ENCODE results near the gene TIPARP.
A peak's percentile ranks its signal among the peaks of the same experiment; 100 is the strongest.
"Not testable (repeated sequence)": the region's sequence is repeated elsewhere in the genome, so short reads cannot be mapped to it uniquely, and the experiment has no call there.

TIPARP gene

DNA sequence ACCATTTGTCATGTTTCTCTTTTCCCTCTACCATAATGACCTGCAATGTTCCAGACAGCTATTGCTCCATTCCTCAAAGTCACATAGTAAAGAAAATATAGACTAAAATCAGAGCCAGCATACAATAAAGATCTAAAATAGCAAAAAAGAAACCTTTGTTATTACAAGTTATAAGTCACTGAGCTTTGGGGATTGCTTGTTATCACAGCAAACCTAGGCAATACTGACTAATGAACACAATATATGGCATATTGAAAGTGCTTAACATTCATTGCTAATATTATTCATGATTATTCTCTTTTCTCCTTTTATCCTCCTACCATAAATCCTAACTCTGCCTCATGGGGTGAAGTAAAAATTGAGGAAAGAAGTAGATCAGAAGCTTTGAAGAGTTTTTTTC lies 27.4 kb upstream of the TIPARP start:
- DNase-seq (ENCODE audit: low read depth, low spot score): no peak

DNA sequence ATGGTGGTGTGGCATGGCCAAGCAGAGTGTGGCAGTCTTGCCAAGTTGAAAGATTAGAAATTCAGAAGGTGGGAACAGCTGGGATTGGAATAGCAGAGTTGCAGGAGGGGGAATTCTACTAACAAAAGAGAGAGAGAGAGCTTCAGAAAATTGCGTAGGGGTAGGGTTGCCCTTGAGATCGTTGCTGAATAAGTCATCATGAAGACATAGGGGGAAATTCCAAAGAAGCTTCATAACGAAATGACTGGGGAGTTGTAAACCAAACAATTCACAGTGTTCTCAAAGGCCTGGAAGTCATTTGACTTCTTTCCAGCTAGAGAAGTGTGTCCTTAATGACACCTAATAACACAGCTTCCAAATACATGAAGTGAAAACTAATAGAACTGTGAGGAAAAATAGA lies 26.3 kb upstream of the TIPARP start:
- no peak for DNase-seq (ENCODE audit: low read depth, low spot score)

DNA sequence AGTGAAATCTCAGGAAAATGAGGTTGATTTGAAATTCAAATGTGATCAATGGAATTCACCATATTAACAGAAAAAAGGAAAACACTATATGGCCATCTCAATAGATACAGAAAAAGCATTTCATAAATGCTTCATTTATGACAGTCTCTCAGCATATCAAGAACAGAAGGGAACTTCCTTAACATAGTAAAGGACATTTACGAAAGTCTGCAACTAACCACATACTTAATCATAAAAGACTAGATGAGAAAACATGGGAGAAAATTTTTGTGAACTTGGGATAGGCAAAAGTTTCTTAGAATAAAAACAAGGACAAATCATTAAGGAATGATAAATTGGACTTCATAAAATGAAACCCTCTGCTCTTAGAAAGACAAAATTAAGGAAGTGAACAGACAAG lies 24.7 kb upstream of the TIPARP start:
- DNase-seq (ENCODE audit: low read depth, low spot score): no peak

DNA sequence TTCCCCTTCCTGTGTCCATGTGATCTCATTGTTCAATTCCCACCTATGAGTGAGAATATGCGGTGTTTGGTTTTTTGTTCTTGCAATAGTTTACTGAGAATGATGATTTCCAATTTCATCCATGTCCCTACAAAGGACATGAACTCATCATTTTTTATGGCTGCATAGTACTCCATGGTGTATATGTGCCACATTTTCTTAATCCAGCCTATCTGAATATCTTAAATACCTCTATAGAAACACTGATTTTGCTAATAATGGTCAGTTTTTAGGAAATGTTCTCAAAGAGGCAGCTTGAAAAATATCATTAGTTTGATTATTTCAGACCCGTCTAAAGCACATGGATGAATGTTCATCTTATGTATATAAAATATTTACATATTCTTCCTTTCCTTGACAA lies 21.7 kb upstream of the TIPARP start:
- DNase-seq (ENCODE audit: low read depth, low spot score): not testable (repeated sequence)

DNA sequence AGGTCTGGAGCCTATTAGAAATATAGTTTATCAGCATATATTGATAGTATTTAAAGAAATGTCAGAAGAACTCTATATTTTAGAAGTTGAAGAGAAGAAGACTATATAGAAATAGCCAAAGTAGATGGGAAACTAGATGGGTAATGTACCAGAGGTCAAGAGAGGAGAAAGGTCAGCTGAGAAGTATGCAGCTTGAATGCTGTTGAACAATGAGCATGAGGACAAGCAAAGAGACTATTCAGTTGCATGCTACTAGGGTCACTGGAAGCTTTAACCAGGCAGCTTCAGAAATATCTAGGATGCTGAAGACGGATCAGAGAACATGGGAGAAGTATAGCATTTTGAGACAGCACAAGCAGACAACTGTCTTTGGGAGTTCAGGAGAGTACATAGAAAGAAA lies 19.6 kb upstream of the TIPARP start:
- DNase-seq (ENCODE audit: low read depth, low spot score): no peak

DNA sequence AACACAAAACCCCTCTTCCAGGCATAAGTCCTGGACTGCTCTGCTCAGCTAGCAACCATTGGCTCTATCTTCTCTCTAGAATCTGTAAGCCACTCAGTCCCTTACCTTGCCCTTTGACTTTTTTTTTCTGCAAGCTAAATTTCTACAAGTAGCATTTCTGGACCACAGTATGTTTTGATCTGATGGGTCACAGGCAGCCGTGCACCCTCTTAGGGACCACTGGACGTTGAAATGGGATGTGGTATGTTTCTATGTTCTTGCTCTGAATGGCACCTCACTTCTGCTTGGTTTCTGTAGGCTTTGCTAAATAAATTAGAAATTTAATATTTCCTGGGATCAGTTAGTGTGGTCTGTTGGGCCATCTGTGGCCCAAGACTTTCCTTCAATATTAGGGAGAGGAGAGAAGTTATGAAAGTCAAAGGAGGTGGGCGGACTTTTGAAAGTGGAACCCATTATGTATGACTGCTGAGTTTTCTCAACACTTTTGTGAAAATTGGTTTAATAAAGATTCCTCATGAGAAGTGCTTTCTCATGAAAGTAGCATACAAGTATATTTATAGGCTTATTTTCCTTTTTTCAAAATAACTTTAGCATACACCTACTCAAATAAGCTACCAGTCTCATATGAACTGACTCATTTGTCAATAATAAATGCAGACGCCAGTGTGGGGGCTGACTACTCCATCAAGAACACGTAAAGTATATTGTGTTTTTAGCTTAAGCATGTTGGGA lies 18.4 kb upstream of the TIPARP start:
- no peak for DNase-seq (ENCODE audit: low read depth, low spot score)

DNA sequence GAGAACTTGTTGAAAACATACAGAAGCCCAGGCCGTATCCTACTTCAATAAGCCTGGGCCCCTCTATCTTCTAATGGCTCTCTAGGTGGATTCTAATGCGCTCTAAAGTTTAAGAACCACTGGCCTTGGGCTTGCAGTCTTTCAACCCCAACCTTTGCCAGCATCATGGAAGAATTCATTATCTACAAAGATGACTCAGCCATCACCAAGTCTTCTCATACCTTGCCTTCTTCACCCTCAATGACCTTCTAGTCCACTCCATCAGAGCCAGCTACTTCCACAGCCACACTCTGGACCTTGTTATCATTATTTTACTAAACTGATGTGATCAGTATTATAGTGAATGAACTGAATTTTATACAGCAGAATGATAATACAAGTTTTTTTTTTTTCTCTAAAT lies 16.9 kb upstream of the TIPARP start:
- DNase-seq (ENCODE audit: low read depth, low spot score): no peak

DNA sequence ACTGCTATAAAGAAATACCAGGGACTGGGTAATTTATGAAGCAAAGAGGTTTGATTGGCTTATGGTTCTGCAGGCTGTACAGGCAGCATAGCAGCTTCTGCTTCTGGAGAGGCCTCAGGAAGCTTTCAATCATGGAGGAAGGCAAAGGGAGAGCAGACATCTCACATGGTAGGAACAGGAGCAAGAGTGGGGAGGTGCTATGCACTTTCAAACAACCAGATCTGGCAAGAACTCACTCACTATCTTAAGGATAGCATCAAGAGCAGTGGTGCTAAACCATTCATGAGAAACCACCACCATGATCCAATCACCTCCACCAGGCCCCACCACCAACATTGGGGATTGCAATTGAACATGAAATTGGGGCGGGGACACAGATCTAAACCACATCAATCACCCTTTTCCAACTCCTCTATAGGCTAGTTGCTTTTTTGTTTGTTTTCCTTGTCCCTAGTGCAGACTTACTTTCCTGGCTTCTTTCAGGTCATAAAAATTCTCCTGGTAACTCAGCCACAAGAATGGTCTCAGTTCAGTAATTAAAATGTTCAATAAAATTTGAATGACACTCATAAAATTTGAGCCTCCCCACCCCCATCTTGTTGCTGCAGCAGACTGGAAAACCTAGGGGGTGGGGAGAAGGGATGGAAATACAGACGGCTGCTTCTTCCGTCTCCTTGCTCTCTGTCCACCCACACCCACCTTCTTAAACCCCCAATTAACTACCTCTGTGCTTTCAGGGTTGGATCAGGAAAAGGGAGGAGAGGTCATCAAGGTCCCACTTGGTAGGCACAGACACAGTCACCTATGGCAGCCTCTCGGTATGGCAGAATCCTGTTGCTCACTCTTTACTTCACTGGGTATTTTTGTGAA lies 16.3 kb upstream of the TIPARP start:
- no peak for DNase-seq (ENCODE audit: low read depth, low spot score)

DNA sequence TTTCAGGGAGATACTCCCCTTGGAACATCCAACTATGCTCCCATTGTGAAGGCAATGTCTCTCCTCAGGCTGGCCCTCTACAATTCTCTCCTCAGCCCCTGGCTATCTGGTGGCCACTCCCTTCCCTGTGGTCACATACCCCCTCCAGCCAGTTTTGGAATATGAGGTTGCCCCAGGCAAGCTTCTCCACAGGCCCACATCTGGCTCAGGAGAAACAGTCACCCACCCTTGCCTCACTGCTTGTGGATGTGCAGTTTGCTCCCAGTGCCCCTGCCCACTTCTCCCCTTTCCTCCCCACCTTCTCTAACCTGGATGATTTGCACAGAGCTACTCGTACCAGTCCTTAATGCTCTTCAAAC lies 15.7 kb upstream of the TIPARP start:
- no peak for DNase-seq (ENCODE audit: low read depth, low spot score)

DNA sequence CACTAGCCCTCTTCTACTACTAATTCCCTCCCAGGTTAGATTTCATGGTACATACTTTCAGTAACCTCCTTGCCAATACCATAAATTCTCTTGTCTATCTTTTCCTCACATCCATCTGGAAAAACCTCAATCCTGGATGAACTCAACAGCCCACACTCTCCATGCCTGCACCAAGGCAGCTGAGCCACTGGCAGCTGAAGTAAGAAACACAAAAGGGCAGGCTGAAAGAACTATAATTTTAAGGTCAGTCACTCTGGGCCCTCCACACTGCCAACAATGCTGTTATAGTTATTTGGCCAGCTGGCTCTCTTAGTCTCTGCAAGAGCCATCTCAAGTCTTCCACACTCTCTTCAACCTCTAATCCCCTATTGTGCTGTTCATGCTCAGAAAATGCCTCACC lies 15.1 kb upstream of the TIPARP start:
- DNase-seq (ENCODE audit: low read depth, low spot score): no peak

DNA sequence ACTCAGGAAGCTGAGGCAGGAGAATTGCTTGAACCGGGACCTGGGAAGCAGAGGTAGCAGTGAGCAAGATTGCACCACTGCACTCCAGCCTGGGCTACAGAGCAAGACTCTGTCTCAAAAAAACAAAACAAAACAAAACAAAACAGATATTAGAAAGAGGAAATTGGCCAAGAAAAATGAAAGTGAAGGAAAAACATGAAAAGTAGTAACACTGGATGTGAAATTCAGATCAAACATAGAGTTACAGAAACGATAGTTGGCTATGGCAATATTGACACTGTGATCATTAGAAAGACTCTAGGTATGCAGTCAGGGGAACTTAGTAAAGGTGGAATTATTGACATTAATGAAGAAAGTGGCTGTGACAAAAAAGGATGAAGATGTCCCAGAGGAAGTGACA lies 13.2 kb upstream of the TIPARP start:
- no peak for DNase-seq (ENCODE audit: low read depth, low spot score)

DNA sequence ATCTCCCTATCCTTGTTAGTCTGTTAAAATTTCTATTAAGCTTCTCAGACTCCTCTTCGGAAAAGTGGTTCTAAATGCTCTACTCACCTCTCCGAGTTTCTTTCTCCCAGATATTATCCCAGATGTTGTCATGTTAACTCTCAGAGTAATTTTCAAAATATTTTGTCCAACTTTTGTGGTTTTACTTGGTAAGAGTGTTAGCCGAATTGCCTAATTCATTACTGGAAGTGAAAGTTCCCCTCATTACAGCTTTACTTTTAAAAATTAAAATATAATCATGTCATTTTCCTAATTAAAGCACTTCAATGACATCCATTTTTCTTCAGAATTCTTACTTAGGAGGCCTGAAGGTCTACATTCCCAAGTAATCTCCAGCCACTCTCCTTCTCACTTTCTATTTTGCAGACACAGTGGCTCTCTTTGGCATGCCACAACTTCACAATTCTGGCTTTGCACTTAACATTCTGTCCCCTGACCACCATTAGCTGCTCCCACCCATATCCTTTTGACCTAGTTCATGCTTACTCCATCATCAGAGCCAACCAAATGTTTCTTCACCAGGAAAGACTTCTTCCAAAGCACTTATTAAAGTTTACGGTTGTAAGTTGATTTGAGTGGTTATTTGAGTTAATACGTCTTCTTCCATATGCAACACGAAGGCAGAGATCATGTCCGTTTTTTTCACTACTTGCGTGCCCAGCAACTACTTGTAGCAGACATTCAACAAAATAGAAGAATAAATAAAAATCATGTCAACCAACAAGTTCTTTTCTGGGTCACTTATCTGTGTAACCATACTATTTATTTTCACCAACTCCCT lies 10.2 kb upstream of the TIPARP start:
- DNase-seq (ENCODE audit: low read depth, low spot score): no peak

DNA sequence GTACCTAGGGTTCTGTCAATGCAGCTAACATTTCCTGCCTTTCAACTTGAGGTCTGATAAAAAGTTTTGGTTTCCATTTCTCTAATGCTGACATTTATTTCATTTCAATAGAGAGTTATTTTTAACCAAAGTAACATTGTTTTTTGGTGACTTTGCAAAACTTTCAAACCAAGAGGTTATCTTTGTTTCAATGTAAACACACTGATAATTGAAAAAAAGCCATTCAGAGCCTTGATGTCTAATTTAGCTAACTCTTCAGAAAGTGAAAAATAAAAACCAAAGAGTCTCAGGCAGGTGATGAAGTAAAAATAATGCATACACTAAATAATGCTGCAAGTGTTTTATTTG lies 9.6 kb upstream of the TIPARP start:
- DNase-seq (ENCODE audit: low read depth, low spot score): no peak

DNA sequence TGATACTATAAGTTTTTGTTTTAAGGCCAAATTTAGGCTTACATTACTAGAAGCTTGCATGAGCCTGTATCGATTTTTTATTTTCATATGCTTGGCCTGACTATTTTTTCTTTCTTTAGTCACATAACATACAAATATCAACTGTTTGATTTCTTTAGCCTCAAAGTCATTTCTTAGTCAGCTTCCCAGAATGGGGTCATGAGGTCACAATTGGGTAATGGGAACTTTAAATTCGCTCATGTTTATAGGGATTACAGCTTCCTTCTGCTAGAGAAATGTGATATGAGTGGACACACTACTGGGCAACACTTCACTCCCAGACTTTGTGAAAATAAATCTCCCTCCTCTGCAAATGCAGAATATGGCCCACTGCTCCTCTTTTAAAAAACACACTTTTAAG lies 9.1 kb upstream of the TIPARP start:
- peak; percentile 57 for DNase-seq (ENCODE audit: low read depth, low spot score)

DNA sequence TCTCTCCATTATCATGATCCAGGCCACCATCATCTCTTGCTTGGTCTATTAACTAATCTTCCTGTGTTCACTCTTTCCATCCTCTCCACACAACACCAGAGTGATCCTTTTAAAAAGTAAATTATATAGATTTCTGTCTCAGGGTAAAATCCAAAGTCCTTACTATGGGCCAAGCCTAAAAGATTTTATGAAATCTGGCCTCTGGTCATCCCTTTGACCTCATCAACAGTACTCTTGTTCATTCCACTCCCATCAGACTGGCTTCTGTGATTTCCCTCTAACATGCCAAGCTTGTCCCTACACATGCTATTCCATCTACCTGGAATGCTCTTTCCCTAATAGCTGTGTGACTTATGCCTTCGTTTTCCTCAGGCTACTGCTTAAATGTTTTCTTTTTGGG lies 8.3 kb upstream of the TIPARP start:
- DNase-seq (ENCODE audit: low read depth, low spot score): no peak

DNA sequence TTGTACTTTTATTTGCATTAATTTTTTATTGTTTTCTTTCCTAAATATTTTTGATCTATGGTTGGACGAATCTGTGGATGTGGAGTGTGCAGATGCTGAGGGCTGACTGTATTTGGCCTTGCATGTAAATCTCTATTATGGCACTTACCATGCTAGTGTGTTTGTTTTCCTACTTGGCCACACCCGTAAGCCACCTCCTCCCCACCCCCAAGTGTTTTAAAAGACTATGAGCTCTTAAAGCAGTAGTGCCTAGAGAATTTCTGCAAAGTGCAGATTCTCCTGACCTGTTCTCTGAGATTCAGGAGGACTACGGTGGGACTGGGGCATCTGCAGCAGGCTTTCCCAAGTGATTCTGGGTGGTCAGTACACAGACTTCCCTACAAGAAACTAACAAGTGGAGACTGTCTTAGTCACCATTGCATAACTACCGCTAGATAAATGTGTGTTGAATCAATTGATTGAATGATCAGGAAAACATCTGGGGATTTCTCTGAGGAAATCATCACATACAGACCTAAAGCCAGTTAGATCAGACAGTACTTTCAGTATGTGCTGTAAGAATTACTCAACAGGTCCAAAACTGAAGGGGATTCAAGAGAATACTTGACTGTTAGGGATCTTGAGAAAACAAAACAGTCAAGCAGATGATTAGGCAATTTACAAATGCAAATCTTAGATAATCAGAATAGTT lies 6.2 kb upstream of the TIPARP start:
- DNase-seq (ENCODE audit: low read depth, low spot score): no peak

DNA sequence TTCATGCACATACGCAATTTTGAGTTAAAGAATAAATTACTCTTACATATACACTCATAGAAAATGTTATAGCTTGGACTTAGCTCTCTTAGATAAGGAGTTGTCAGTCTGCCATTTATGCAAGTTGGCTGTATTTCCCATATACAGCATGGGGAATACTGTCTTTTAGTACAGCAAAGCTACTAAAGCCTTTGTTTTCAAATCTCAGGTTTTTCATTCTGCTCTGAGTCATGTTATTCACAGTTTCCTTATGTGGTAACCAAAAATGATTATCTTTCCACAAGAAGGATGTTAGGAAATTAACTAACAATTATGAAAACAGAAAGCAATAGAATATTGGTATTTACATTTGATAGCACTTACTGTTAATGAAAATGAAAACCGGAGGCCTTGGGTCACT lies 4.3 kb upstream of the TIPARP start:
- DNase-seq (ENCODE audit: low read depth, low spot score): no peak

DNA sequence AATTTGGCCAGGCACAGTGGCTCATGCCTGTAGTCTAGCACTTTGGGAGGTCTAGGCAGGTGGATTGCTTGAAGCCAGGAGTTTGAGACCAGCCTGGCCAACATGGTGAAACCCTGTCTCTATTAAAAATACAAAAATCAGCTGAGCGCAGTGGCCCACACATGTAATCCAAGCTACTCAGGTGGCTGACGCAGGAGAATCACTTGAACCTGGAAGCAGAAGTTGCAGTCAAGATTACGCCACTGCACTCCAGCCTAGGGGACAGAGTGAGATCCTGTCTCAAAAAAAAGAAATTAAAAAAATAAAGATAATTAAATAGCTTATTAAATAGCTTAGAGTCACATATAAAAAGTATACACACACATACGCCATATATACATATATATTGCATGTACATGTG lies 3.7 kb upstream of the TIPARP start:
- DNase-seq (ENCODE audit: low read depth, low spot score): no peak

DNA sequence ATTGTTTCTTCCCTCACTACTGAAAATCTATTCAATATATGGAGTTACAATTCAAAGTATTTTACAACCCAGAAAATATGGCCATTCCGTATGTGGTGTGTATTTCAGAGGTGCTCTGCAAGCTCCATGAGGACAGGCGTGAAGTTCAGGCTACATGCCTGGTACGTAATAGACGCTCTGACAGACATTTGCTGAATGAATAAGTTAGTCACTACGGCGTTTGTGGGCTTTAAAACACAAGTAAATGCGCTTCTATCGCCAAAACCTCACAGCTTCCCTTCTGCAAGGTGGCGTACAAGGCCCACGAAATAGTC lies 701 bp upstream of the TIPARP start:
- no peak for DNase-seq (ENCODE audit: low read depth, low spot score)

DNA sequence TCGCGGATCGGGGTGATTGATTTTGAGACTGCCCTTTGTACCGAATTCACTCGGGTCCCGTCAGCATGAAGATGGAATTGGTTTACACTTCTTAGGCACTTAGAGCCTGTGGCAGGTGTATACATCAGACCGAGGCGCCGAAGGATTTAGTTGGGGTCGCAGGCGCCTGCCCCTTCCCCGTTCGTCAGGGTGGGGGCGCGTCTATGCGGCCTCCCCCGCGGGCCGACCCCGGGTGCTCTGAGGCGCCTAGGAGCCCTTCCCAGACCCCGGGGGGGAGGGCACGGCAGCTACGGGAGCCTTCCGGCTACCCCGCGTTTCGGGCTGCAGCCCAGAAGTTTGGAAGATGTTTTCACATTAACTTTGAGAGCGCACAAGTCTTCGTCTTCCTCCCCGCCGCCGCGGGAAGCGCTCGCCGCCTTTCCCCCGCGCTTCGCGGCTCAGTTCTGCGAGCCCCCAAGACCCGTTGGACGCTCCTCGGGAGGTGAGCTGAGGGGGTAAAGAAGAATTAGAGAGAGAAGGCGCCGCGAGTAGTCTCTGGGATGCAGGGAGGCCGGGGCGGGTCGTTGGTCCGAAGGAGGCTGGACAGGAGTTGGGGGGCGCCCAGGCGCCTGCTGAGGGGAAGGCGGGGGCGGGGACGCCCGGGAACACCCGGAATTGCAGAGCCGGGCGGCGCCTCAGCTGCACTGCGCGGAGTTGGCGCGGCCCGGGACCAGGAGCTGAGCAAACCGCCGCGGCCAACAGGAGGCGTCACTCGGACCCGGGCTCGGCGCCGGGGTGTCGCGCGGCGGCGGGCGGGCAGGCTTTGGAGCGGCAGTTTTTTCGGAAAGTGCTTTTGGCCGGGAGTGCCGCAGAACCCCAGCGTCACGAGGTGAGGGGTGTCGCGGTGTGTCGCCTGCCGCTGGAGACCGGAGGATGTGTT lies 780 bp downstream of the TIPARP start:
- DNase-seq (ENCODE audit: low read depth, low spot score): no peak

Data from brain pericyte (primary cell).